Measurements from ENCODE around the gene CELA1.

- no peak for TF ChIP-seq YY1 (IDR thresholded peaks at IDR 0.05; ENCODE audit: low read depth)
- TF ChIP-seq NFIC (IDR thresholded peaks at IDR 0.05; ENCODE audit: borderline replicate concordance) = no peak
- TF ChIP-seq, protein P1, sequence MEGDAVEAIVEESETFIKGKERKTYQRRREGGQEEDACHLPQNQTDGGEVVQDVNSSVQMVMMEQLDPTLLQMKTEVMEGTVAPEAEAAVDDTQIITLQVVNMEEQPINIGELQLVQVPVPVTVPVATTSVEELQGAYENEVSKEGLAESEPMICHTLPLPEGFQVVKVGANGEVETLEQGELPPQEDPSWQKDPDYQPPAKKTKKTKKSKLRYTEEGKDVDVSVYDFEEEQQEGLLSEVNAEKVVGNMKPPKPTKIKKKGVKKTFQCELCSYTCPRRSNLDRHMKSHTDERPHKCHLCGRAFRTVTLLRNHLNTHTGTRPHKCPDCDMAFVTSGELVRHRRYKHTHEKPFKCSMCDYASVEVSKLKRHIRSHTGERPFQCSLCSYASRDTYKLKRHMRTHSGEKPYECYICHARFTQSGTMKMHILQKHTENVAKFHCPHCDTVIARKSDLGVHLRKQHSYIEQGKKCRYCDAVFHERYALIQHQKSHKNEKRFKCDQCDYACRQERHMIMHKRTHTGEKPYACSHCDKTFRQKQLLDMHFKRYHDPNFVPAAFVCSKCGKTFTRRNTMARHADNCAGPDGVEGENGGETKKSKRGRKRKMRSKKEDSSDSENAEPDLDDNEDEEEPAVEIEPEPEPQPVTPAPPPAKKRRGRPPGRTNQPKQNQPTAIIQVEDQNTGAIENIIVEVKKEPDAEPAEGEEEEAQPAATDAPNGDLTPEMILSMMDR (IDR thresholded peaks at IDR 0.05) = no peak
- TF ChIP-seq, protein P2, sequence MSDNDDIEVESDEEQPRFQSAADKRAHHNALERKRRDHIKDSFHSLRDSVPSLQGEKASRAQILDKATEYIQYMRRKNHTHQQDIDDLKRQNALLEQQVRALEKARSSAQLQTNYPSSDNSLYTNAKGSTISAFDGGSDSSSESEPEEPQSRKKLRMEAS (IDR thresholded peaks at IDR 0.05; ENCODE audit: low read depth) = no peak
- no peak for TF ChIP-seq USF2 (IDR thresholded peaks at IDR 0.05; ENCODE audit: borderline replicate concordance, low read depth, low read length)
- no peak for TF ChIP-seq TCF12 (IDR thresholded peaks at IDR 0.05)
These were observed 11.0 kb upstream of the CELA1 start for GRCh38 chr12:51357374-51358047.

All from SK-N-SH (cell line).